Lower lobe of right lung (tissue), 2 donors: Measurements from ENCODE around the gene PRKAR2A. TPM values are rescaled to one million over a fixed set of nuclear protein-coding genes. Genes with fewer than 3 reads are reported as not detected.

ENCODE experiments used
- ATAC-seq, 2 donors: fragments of 200-7000 bp; cut with Tn5 transposase; one replicate each; pipeline ENCODE4 v1.9.1; 2020 to 2022; ENCODE audit warnings: mild to moderate bottlenecking in 2 of 2, moderate library complexity in 2 of 2
- DNase-seq: peaks from one replicate; pipeline ENCODE4 v3.0.0-alpha.2; 2020
- H3K27ac ChIP-seq: fragments of 200-600 bp; one replicate; pipeline ENCODE4 v1.8.0; 2022
- H3K27me3 ChIP-seq: fragments of 200-600 bp; one replicate; pipeline ENCODE4 v1.8.0; 2022; ENCODE audit warnings: low read depth
- H3K36me3 ChIP-seq: fragments of 200-600 bp; one replicate; pipeline ENCODE4 v1.8.0; 2022; ENCODE audit warnings: mild to moderate bottlenecking
- H3K4me1 ChIP-seq: fragments of 200-600 bp; one replicate; pipeline ENCODE4 v1.8.0; 2022
- H3K4me3 ChIP-seq: fragments of 200-600 bp; one replicate; pipeline ENCODE4 v1.8.0; 2022; ENCODE audit warnings: mild to moderate bottlenecking
- H3K9me3 ChIP-seq: fragments of 200-600 bp; one replicate; pipeline ENCODE4 v1.8.0; 2022
- intact Hi-C: fragments of 100-400 bp; cut with DNase I; formaldehyde crosslinking; loops from one replicate; pipeline ENCODE4 v1.11.0; 2022
- total RNA-seq: library from RNA; stranded (reverse); fragmentation: NEBNext Ultra II Directional; extraction: Animal tissue kit (Norgen Biotek cat#: 25700); gene quantifications from one replicate; pipeline ENCODE4 v1.2.1, GENCODE V29; 2021
- TF ChIP-seq, protein P1 (sequence below): fragments of 200-600 bp; IDR thresholded peaks from one replicate; pipeline ENCODE4 v1.8.0; 2022; ENCODE audit warnings: antibody characterized with exemption, mild to moderate bottlenecking
- donor health status: DM: no; HTN: yes; CAD: no; lungs with severe emphysema.

PRKAR2A gene
- total RNA-seq, 1 donor from 2014 or later: 45.5 TPM

DNA sequence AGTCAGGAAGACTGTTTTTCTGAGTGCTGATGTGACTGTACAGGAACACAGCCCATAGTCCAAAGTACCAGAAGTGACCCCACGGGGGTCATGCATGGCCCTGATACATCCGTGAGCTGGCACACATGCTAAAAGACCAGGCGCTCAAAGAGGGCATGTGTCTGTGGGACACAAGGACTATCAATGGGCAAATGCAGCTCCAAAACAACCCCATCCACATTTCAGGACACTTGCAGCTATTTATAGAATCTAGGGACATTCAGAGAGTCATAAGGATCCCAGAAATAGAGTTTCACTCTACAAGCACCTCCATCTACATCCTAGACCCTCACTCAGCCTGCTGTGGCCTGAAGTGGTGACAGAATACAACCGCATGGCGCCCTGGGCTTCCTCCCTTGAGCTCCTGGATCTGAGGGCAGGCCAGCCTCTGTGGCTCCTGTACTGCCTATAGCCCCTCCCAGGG, 34.0 kb upstream of the PRKAR2A start:
- Histone ChIP-seq H3K9me3 (no peaks in the 10 kb centered on the region), H3K27me3 (no peaks in the 10 kb centered on the region), H3K36me3 (peaks cover 75% of the 10 kb centered on the region), H3K4me1 (no peaks in the 10 kb centered on the region), H3K4me3 (no peak overlapping the region), H3K27ac (no peak overlapping the region)
- intact Hi-C loops: no loop called here
- no peak for DNase-seq
- ATAC-seq: no peak
- TF ChIP-seq, protein P1, sequence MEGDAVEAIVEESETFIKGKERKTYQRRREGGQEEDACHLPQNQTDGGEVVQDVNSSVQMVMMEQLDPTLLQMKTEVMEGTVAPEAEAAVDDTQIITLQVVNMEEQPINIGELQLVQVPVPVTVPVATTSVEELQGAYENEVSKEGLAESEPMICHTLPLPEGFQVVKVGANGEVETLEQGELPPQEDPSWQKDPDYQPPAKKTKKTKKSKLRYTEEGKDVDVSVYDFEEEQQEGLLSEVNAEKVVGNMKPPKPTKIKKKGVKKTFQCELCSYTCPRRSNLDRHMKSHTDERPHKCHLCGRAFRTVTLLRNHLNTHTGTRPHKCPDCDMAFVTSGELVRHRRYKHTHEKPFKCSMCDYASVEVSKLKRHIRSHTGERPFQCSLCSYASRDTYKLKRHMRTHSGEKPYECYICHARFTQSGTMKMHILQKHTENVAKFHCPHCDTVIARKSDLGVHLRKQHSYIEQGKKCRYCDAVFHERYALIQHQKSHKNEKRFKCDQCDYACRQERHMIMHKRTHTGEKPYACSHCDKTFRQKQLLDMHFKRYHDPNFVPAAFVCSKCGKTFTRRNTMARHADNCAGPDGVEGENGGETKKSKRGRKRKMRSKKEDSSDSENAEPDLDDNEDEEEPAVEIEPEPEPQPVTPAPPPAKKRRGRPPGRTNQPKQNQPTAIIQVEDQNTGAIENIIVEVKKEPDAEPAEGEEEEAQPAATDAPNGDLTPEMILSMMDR: no peak

DNA sequence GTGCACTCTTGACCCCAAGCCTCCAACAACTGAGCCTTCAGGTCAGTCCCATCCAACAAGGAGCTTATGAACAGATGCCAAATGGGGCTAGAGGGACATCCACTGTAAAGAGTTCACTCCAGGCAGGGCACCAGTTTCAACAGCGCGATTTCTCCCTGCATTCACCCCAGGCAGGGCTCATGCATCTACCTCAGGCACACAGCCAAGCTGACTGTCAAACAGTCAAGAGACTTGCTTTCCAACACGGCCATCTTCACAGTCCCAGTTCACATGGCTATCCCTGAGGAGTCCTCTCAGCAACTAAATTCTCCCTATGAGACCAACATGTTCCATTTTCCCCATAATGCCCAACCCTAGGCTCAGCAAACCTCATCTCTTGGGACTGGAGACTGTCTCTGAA, 33.3 kb upstream of the PRKAR2A start:
- TF ChIP-seq, protein P1: no peak
- no peak for ATAC-seq
- Histone ChIP-seq H3K9me3 (no peaks in the 10 kb centered on the region), H3K27me3 (no peaks in the 10 kb centered on the region), H3K27ac (no peak overlapping the region), H3K36me3 (peaks cover 74% of the 10 kb centered on the region), H3K4me1 (no peaks in the 10 kb centered on the region), H3K4me3 (no peak overlapping the region)
- intact Hi-C loops: no loop called here
- DNase-seq: no peak

GRCh38 chr3:48879994-48880377, 32.3 kb upstream of the PRKAR2A start:
- no peaks in the 10 kb centered on the region for H3K9me3 ChIP-seq
- H3K27me3 ChIP-seq: no peaks in the 10 kb centered on the region
- H3K4me1 ChIP-seq: no peaks in the 10 kb centered on the region
- no peak for ATAC-seq
- H3K27ac ChIP-seq: no peak overlapping the region
- no peak for DNase-seq
- TF ChIP-seq, protein P1: no peak
- H3K4me3 ChIP-seq: no peak overlapping the region
- peaks cover 70% of the 10 kb centered on the region for H3K36me3 ChIP-seq
- intact Hi-C loops: no loop called here

- TF ChIP-seq, protein P1: no peak
- no peaks in the 10 kb centered on the region for H3K9me3 ChIP-seq
- intact Hi-C loops: no loop called here
- H3K36me3 ChIP-seq: peaks cover 67% of the 10 kb centered on the region
- ATAC-seq (no peak), DNase-seq (no peak)
- no peaks in the 10 kb centered on the region for H3K27me3 ChIP-seq
- H3K4me1 ChIP-seq: no peaks in the 10 kb centered on the region
- no peak overlapping the region for H3K4me3 ChIP-seq
- H3K27ac ChIP-seq: no peak overlapping the region
These were observed 31.8 kb upstream of the PRKAR2A start for GRCh38 chr3:48879307-48879993.

DNA sequence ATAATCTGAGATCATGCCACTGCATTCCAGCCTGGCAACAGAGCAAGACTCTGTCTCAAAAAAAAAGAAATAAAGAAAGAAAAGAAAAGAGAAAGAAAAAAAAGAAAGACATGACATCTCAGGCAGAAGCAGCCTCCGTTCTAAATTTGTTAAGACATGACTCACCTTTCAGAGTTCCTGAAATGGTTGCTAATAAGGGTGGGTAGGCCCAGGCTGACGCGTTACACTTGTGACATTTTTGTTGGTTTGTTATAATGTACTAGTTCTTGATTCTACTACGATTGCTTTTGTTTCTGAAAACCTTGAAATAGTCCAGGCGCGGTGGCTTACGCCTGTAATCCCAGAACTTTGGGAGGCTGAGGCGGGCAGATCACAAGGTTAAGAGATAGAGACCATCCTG, 30.0 kb upstream of the PRKAR2A start:
- Histone ChIP-seq H3K27ac (no peak overlapping the region), H3K4me3 (no peak overlapping the region), H3K9me3 (no peaks in the 10 kb centered on the region), H3K4me1 (no peaks in the 10 kb centered on the region), H3K27me3 (no peaks in the 10 kb centered on the region), H3K36me3 (peaks cover 55% of the 10 kb centered on the region)
- intact Hi-C loops: no loop called here
- TF ChIP-seq, protein P1: no peak
- DNase-seq: no peak
- no peak for ATAC-seq
